HCT116 (cell line): ENCODE measurements around the gene SYNE1. TPM values are rescaled to one million over a fixed set of nuclear protein-coding genes. Genes with fewer than 3 reads are reported as not detected.

ENCODE experiments used
- ATAC-seq: fragments of 200-7000 bp; cut with Tn5 transposase; 2 replicates; pipeline ENCODE4 v1.9.1; 2020; ENCODE audit warnings: mild to moderate bottlenecking, moderate library complexity
- BruUV-seq: library from RNA; stranded (reverse); fragments of 400-500 nt; replicated peaks from 2 replicates; lab custom pipeline; 2021; lab: Mats Ljungman, UMichigan
- CTCF ChIA-PET: fragments of 300-600 bp; sonication (Branson Sonifier 250); formaldehyde crosslinking; loops from one replicate; lab custom pipeline; 2021; ENCODE audit warnings: antibody characterized with exemption; lab: Charles Lee
- POLR2A ChIA-PET: fragments of 300-600, 350-600 bp; sonication (Branson Sonifier 250); formaldehyde crosslinking; loops from one replicate; lab custom pipeline; 2021; ENCODE audit warnings: antibody characterized with exemption; lab: Charles Lee
- RAD21 ChIA-PET, 2 experiments: fragments of 300-600 bp; sonication (Branson Sonifier 250); formaldehyde crosslinking; loops; one replicate each; lab custom pipeline; 2023; ENCODE audit warnings: low total read pairs in 2 of 2; ENCODE audit not compliant: uncharacterized antibody in 2 of 2, unreplicated experiment in 2 of 2, low non-redundant PET in 1 of 2; lab: Charles Lee
- DNase-seq: peaks from one replicate; pipeline ENCODE4 v3.0.0-alpha.2; 2010; ENCODE audit warnings: low read depth, low spot score
- H2AFZ ChIP-seq: fragments of 200-600 bp; shearing (Covaris generic), sonication (generic); 2 replicates; pipeline ENCODE4 v1.6.1; 2017; ENCODE audit warnings: low read depth, mixed run types, mixed read lengths, antibody characterized with exemption, low read length; ENCODE audit not compliant: poor library complexity, severe bottlenecking
- H3K27ac ChIP-seq: 2 replicates; pipeline ENCODE4 v1.5.1; 2012; ENCODE audit warnings: low read depth, low read length
- H3K27me3 ChIP-seq: fragments of 200-600 bp; sonication (generic); 2 replicates; pipeline ENCODE4 v1.6.1; 2016; ENCODE audit warnings: mixed run types, low read length, mixed read lengths; ENCODE audit not compliant: insufficient read depth
- H3K36me3 ChIP-seq, 2 experiments: fragments of 200-500 bp in 1 of 2; fragments of 200-600 bp in 1 of 2; sonication (Bioruptor generic) in 1 of 2; sonication (generic) in 1 of 2; 2 replicates each; pipeline versions ENCODE4 v1.5.1 to v1.6.1; 2014 to 2016; ENCODE audit warnings: low read length in 2 of 2, inconsistent platforms in 1 of 2, mixed read lengths in 1 of 2, mixed run types in 1 of 2; ENCODE audit not compliant: insufficient read depth in 2 of 2, control insufficient read depth in 1 of 2
- H3K4me1 ChIP-seq, 2 experiments: fragments of 200-600 bp in 1 of 2; sonication (generic) in 1 of 2; 2 replicates each; pipeline versions ENCODE4 v1.5.1 to v1.6.1; 2012 to 2017; ENCODE audit warnings: low read length in 2 of 2, inconsistent platforms in 1 of 2, mild to moderate bottlenecking in 1 of 2, mixed read lengths in 1 of 2, mixed run types in 1 of 2, moderate library complexity in 1 of 2; ENCODE audit not compliant: insufficient read depth in 2 of 2, control insufficient read depth in 1 of 2
- H3K4me2 ChIP-seq: fragments of 200-600 bp; sonication (generic); 2 replicates; pipeline ENCODE4 v1.6.1; 2017; ENCODE audit warnings: mixed run types, low read length, mixed read lengths
- H3K4me3 ChIP-seq, 2 experiments: fragments of 200-600 bp in 1 of 2; sonication (generic) in 1 of 2; replicated peaks in 1 of 2; 2 replicates each; pipeline ENCODE4 v1.5.1; 2011 to 2016; ENCODE audit warnings: low read length in 2 of 2, control low read depth in 1 of 2, low read depth in 1 of 2, mild to moderate bottlenecking in 1 of 2, mixed read lengths in 1 of 2, mixed run types in 1 of 2
- H3K79me2 ChIP-seq: fragments of 200-600 bp; sonication (generic); 2 replicates; pipeline ENCODE4 v1.6.1; 2017; ENCODE audit warnings: mild to moderate bottlenecking, mixed run types, low read length, moderate library complexity, mixed read lengths; ENCODE audit not compliant: insufficient read depth
- H3K9ac ChIP-seq: fragments of 200-600 bp; sonication (generic); 2 replicates; pipeline ENCODE4 v1.6.1; 2016; ENCODE audit warnings: low read length, mixed read lengths
- H3K9me2 ChIP-seq: fragments of 200-600 bp; sonication (generic), shearing (Covaris generic); 2 replicates; pipeline ENCODE4 v1.6.1; 2017; ENCODE audit warnings: mixed run types, mild to moderate bottlenecking, moderate library complexity; ENCODE audit not compliant: insufficient read depth
- H3K9me3 ChIP-seq, 2 experiments: fragments of 200-500 bp in 1 of 2; fragments of 200-600 bp in 1 of 2; sonication (Bioruptor generic) in 1 of 2; sonication (generic) in 1 of 2; 2 replicates each; pipeline ENCODE4 v1.6.1; 2014 to 2017; ENCODE audit warnings: low read length in 2 of 2, mixed read lengths in 2 of 2, inconsistent platforms in 1 of 2, low read depth in 1 of 2, mild to moderate bottlenecking in 1 of 2, mixed run types in 1 of 2, moderate library complexity in 1 of 2; ENCODE audit not compliant: control insufficient read depth in 1 of 2, insufficient read depth in 1 of 2
- H4K20me1 ChIP-seq: fragments of 200-600 bp; sonication (generic), shearing (Covaris generic); 2 replicates; pipeline ENCODE4 v1.6.1; 2017; ENCODE audit warnings: mixed run types, mild to moderate bottlenecking, moderate library complexity; ENCODE audit not compliant: insufficient read depth
- ATF3 ChIP-seq: IDR thresholded peaks from 2 replicates; pipeline ENCODE4 v1.6.1; 2012
- CEBPB ChIP-seq: IDR thresholded peaks from 2 replicates; pipeline ENCODE4 v1.6.1; 2012; ENCODE audit warnings: low read depth
- ELF1 ChIP-seq: IDR thresholded peaks from 2 replicates; pipeline ENCODE4 v1.6.1; 2012; ENCODE audit warnings: low read depth, borderline replicate concordance
- EZH2 ChIP-seq: fragments of 200-600 bp; sonication (generic); IDR thresholded peaks from 2 replicates; pipeline ENCODE4 v1.6.1; 2017; ENCODE audit warnings: antibody characterized with exemption, mixed run types
- EZH2phosphoT487 ChIP-seq: fragments of 200-600 bp; IDR thresholded peaks from 2 replicates; pipeline ENCODE4 v1.6.1; 2018; ENCODE audit warnings: antibody characterized with exemption, borderline replicate concordance
- JUND ChIP-seq: IDR thresholded peaks from 2 replicates; pipeline ENCODE4 v1.6.1; 2012
- POLR2A ChIP-seq: IDR thresholded peaks from 2 replicates; pipeline ENCODE4 v1.7.0; 2011; ENCODE audit warnings: borderline replicate concordance; ENCODE audit not compliant: insufficient read depth, insufficient read length; ENCODE audit errors: extremely low read depth
- POLR2AphosphoS5 ChIP-seq: IDR thresholded peaks from 2 replicates; pipeline ENCODE4 v1.6.1; 2011; ENCODE audit warnings: mild to moderate bottlenecking, low read depth, low read length, moderate library complexity
- RAD21 ChIP-seq: IDR thresholded peaks from 2 replicates; pipeline ENCODE4 v1.6.1; 2012; ENCODE audit warnings: low read depth, mild to moderate bottlenecking
- SIN3A ChIP-seq: IDR thresholded peaks from 2 replicates; pipeline ENCODE4 v1.6.1; 2012; ENCODE audit warnings: low read depth
- SP1 ChIP-seq: IDR thresholded peaks from 2 replicates; pipeline ENCODE4 v1.6.1; 2012; ENCODE audit warnings: low read depth
- SRF ChIP-seq: IDR thresholded peaks from 2 replicates; pipeline ENCODE4 v1.6.1; 2012; ENCODE audit warnings: low read depth
- TCF7L2 ChIP-seq: IDR thresholded peaks from 2 replicates; pipeline ENCODE4 v1.7.0; 2011; ENCODE audit warnings: borderline replicate concordance, inconsistent platforms; ENCODE audit not compliant: insufficient read depth, insufficient read length; ENCODE audit errors: extremely low read depth
- YY1 ChIP-seq: IDR thresholded peaks from 2 replicates; pipeline ENCODE4 v1.6.1; 2011; ENCODE audit warnings: low read length, low read depth, moderate library complexity, mild to moderate bottlenecking; ENCODE audit not compliant: insufficient replicate concordance; ENCODE audit errors: extremely low read depth
- ZNF274 ChIP-seq: fragments of 200-500 bp; sonication (Bioruptor generic); IDR thresholded peaks from 2 replicates; pipeline ENCODE4 v1.6.1; 2014; ENCODE audit warnings: mild to moderate bottlenecking, low read depth, low read length, inconsistent platforms
- intact Hi-C: fragments of 100-400 bp; cut with micrococcal nuclease; formaldehyde crosslinking; loops from 2 replicates; pipeline ENCODE4 v1.10.0; 2022
- total RNA-seq: library from RNA; stranded (reverse); gene quantifications from one replicate; pipeline ENCODE4 v1.2.1, GENCODE V29; 2021; ENCODE audit not compliant: unreplicated experiment
- TF ChIP-seq, protein P1 (sequence below): IDR thresholded peaks from 2 replicates; pipeline ENCODE4 v1.6.1; 2012; ENCODE audit warnings: low read depth
- TF ChIP-seq, protein P2 (sequence below): IDR thresholded peaks from 2 replicates; pipeline ENCODE4 v1.6.1; 2012

Gene SYNE1
- total RNA-seq, 1 experiment from 2014 or later: 5.4 TPM

DNA sequence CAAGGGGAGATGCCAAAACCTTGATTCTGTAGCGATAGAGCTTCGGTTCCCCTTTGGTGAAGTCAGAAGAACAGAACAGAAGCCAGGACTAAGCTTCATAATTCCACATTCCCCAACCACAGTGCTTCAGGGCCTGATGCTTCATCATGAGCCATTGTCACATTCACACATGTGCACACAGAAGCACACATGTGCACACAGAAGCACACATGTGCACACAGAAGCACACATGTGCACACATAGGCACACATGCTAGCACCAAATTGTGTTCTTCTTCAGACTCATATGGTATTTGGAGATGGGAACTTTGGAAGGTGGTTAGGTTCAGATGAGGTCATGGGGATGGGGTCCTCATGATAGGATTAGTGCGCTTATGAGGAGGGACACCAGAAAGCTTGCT lies 183.2 kb downstream of the SYNE1 start:
- ChIA-PET RAD21 (no interaction called here), POLR2A (no interaction called here), CTCF (no interaction called here)
- BruUV-seq: no TSS peak
- no peaks in the 10 kb centered on the region for H3K36me3 ChIP-seq
- no peak overlapping the region for H2AFZ ChIP-seq
- H3K27ac ChIP-seq: no peak overlapping the region
- H4K20me1 ChIP-seq: no peaks in the 10 kb centered on the region
- intact Hi-C loops: no loop called here
- no peak overlapping the region for H3K4me2 ChIP-seq
- H3K79me2 ChIP-seq: no peaks in the 10 kb centered on the region
- DNase-seq (no peak), ATAC-seq (no peak)
- no peaks in the 10 kb centered on the region for H3K9me3 ChIP-seq
- H3K9ac ChIP-seq: no peak overlapping the region
- no peak for TF ChIP-seq SRF
- TF ChIP-seq ZNF274: no peak
- TF ChIP-seq POLR2AphosphoS5: no peak
- TF ChIP-seq JUND: no peak
- TF ChIP-seq EZH2phosphoT487: no peak
- TF ChIP-seq SP1: no peak
- TF ChIP-seq CEBPB: no peak
- TF ChIP-seq TCF7L2: no peak
- TF ChIP-seq YY1: no peak
- TF ChIP-seq POLR2A: no peak
- no peak for TF ChIP-seq ELF1
- no peak for TF ChIP-seq EZH2
- TF ChIP-seq, protein P1, sequence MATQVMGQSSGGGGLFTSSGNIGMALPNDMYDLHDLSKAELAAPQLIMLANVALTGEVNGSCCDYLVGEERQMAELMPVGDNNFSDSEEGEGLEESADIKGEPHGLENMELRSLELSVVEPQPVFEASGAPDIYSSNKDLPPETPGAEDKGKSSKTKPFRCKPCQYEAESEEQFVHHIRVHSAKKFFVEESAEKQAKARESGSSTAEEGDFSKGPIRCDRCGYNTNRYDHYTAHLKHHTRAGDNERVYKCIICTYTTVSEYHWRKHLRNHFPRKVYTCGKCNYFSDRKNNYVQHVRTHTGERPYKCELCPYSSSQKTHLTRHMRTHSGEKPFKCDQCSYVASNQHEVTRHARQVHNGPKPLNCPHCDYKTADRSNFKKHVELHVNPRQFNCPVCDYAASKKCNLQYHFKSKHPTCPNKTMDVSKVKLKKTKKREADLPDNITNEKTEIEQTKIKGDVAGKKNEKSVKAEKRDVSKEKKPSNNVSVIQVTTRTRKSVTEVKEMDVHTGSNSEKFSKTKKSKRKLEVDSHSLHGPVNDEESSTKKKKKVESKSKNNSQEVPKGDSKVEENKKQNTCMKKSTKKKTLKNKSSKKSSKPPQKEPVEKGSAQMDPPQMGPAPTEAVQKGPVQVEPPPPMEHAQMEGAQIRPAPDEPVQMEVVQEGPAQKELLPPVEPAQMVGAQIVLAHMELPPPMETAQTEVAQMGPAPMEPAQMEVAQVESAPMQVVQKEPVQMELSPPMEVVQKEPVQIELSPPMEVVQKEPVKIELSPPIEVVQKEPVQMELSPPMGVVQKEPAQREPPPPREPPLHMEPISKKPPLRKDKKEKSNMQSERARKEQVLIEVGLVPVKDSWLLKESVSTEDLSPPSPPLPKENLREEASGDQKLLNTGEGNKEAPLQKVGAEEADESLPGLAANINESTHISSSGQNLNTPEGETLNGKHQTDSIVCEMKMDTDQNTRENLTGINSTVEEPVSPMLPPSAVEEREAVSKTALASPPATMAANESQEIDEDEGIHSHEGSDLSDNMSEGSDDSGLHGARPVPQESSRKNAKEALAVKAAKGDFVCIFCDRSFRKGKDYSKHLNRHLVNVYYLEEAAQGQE: no peak
- TF ChIP-seq ATF3: no peak
- TF ChIP-seq RAD21: no peak
- TF ChIP-seq SIN3A: no peak
- TF ChIP-seq, protein P2, sequence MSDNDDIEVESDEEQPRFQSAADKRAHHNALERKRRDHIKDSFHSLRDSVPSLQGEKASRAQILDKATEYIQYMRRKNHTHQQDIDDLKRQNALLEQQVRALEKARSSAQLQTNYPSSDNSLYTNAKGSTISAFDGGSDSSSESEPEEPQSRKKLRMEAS: no peak
- no peaks in the 10 kb centered on the region for H3K9me2 ChIP-seq
- peaks cover 0 to 8% of the 10 kb centered on the region in 2 experiments; a peak in 2 of 4 replicates for H3K4me1 ChIP-seq
- no peak overlapping the region for H3K4me3 ChIP-seq
- H3K27me3 ChIP-seq: no peaks in the 10 kb centered on the region
